ENCODE data around the gene C5.

GRCh38 chr9:120932086-120932823 is 117.8 kb downstream of the C5 start:
- TF ChIP-seq ELF4 (IDR thresholded peaks at IDR 0.05): no peak
- TF ChIP-seq SUZ12 (IDR thresholded peaks at IDR 0.05): no peak
- TF ChIP-seq ZNF384 (IDR thresholded peaks at IDR 0.05): no peak
- TF ChIP-seq TARDBP (IDR thresholded peaks at IDR 0.05): no peak
- no peak for TF ChIP-seq SP1 (IDR thresholded peaks at IDR 0.05)
- no peak for TF ChIP-seq FOXM1 (IDR thresholded peaks at IDR 0.05; ENCODE audit: borderline replicate concordance)
- TF ChIP-seq BHLHE40 (IDR thresholded peaks at IDR 0.05; ENCODE audit: borderline replicate concordance): no peak
- no peak for TF ChIP-seq ARNT (IDR thresholded peaks at IDR 0.05)
- TF ChIP-seq FOXK2 (IDR thresholded peaks at IDR 0.05): no peak
- no peak for TF ChIP-seq PKNOX1 (IDR thresholded peaks at IDR 0.05)
- TF ChIP-seq FOXA1 (IDR thresholded peaks at IDR 0.05): no peak
- no peak for TF ChIP-seq NFRKB (IDR thresholded peaks at IDR 0.05)
- TF ChIP-seq L3MBTL2 (conservative IDR thresholded peaks at IDR 0.05): no peak
- no peak for TF ChIP-seq HDGF (IDR thresholded peaks at IDR 0.05; ENCODE audit: borderline replicate concordance)
